ENCODE data around the gene SDHAF4. TPM values are rescaled to one million over a fixed set of nuclear protein-coding genes. Genes with fewer than 3 reads are reported as not detected.

SDHAF4 gene
- total and polyA plus RNA-seq, 10 of the 15 experiments (the other 5 are each of a cell fraction or from before 2014, with no cell fraction given), result 8.4 to 20.4 (median 15.6) TPM

GRCh38 chr6:70566751-70567382 lies at the start of gene SDHAF4 (continued):
- TF ChIP-seq ZBTB11 (CRISPR knock-in tag; IDR thresholded peaks at IDR 0.05) (no peak), POLR2A (IDR thresholded peaks at IDR 0.05; ENCODE audit: low read depth, low read length) (peak; percentile 99), ZZZ3 (IDR thresholded peaks at IDR 0.05; ENCODE audit: control insufficient read depth, insufficient read length, low read depth) (no peak), NKRF (conservative IDR thresholded peaks at IDR 0.05) (peak; percentile 59; the same call in 1 of the 2 replicates), SMARCA5 (IDR thresholded peaks at IDR 0.05) (no peak; the same call in 1 of the 2 replicates), KDM1A (IDR thresholded peaks at IDR 0.05; ENCODE audit: borderline replicate concordance) (no peak), BACH1 (IDR thresholded peaks at IDR 0.05; ENCODE audit: borderline replicate concordance) (peak; percentile 91), DPF2 (IDR thresholded peaks at IDR 0.05) (peak; percentile 58; the same call in 1 of the 2 replicates), WRNIP1 (IDR thresholded peaks at IDR 0.05; ENCODE audit: borderline replicate concordance, low read depth, low read length) (no peak), POLR2AphosphoS5 (IDR thresholded peaks at IDR 0.05; ENCODE audit: low read length) (peak; percentile 91), IKZF1 (conservative IDR thresholded peaks at IDR 0.05) (peak; percentile 74), STAT1 (conservative IDR thresholded peaks at IDR 0.05) (peak; percentile 28; the same call in 1 of the 2 replicates), ZBTB4 (CRISPR knock-in tag; IDR thresholded peaks at IDR 0.05) (no peak), SIN3A (IDR thresholded peaks at IDR 0.05; ENCODE audit: low read depth, low read length) (peak; percentile 79; the same call in 1 of the 2 replicates), RCOR1 (conservative IDR thresholded peaks at IDR 0.05; ENCODE audit: low read depth, low read length) (no peak), MXI1 (IDR thresholded peaks at IDR 0.05; ENCODE audit: low read depth, low read length) (peak; percentile 36; the same call in 1 of the 2 replicates), EGR1 (IDR thresholded peaks at IDR 0.05; ENCODE audit: borderline replicate concordance in 1 of 2, low read depth in 2 of 2, low read length in 2 of 2) (0 out of 3 replicates have a peak, but pooled peaks of 1 of the 2 experiments have one; percentile 30), NR2F1 (conservative IDR thresholded peaks at IDR 0.05) (peak; percentile 81), PAX8 (IDR thresholded peaks at IDR 0.05) (no peak), MLLT1 (IDR thresholded peaks at IDR 0.05) (peak; percentile 73), SIX5 (IDR thresholded peaks at IDR 0.05; ENCODE audit: low read depth, low read length, severe bottlenecking) (no peak), LARP7 (IDR thresholded peaks at IDR 0.05) (peak; percentile 80)
